Measurements from ENCODE around the gene SLIT1.

SLIT1 gene

GRCh38 chr10:97005349-97005748 lies 180.4 kb downstream of the SLIT1 start:
- DNase-seq (ENCODE audit: low read depth in 1 of 2, low spot score in 1 of 2) = no peak

- DNase-seq (ENCODE audit: low read depth in 1 of 2, low spot score in 1 of 2) = no peak
Observed at GRCh38 chr10:97004591-97004990, 181.2 kb downstream of the SLIT1 start.

DNA sequence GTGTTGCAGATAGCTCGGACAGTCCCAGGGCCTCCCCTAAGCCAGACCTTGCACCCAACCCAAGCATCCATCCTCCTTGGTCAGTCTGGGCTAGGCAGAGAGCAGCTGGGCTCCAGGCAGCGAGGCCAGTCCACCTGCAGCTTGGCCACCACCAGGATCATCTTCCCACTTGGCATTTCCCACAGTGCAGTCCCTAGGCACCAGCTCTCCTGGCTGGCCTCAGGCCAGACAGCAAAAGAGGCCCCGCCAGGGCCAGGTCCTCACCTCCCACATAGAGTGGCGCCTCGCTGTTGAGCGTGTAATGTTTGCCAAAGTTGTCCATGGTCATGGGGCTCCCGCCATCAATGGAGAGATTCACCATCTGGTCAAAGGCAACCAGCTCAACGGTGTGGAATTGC lies 182.0 kb downstream of the SLIT1 start:
- DNase-seq (ENCODE audit: low read depth in 1 of 2, low spot score in 1 of 2) = no peak

- DNase-seq (ENCODE audit: low read depth in 1 of 2, low spot score in 1 of 2) = no peak
Observed at GRCh38 chr10:97003151-97003803, 182.5 kb downstream of the SLIT1 start.

GRCh38 chr10:97002670-97003069 lies 183.1 kb downstream of the SLIT1 start:
- DNase-seq (ENCODE audit: low read depth in 1 of 2, low spot score in 1 of 2) = no peak

DNA sequence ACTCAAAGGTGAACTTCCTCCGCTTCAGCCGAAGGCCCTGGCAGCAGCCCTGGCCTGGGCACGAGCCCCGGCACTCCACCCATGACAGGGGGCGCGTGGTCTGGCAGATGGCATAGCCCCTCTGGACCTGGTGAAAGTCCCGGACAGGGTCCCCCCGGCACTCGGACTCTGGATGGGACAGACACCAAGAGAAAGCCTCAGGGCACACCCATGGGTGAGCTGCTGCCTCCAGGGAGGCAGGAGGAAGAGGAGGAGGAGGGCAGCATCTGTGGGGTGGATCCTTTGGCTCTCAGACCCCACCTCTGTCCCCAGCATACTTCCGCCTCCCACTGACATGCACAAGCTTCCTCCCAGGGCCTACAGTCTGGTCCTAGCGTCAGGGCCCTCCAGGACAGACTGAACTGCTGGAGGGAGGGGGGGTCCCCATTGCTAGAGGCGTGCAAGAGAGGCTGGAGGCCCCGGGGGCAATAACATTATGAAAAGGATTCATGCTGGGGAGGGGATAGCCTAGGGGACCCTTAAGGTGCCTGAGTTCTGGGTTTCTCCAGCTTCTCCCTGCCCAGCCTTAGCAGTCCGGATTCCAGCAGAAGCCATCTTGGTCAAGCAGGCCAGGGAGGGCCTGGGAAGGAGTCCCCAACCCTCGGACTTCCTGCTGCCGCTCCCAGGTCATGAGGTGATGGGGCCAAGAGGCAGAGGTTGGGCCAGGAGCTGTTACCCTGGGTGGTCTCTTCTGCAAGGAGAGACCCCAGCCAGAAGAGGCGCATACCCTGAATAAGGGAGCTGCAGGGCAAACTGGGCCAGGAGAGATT lies 184.4 kb downstream of the SLIT1 start:
- no peak for DNase-seq (ENCODE audit: low read depth in 1 of 2, low spot score in 1 of 2)

DNA sequence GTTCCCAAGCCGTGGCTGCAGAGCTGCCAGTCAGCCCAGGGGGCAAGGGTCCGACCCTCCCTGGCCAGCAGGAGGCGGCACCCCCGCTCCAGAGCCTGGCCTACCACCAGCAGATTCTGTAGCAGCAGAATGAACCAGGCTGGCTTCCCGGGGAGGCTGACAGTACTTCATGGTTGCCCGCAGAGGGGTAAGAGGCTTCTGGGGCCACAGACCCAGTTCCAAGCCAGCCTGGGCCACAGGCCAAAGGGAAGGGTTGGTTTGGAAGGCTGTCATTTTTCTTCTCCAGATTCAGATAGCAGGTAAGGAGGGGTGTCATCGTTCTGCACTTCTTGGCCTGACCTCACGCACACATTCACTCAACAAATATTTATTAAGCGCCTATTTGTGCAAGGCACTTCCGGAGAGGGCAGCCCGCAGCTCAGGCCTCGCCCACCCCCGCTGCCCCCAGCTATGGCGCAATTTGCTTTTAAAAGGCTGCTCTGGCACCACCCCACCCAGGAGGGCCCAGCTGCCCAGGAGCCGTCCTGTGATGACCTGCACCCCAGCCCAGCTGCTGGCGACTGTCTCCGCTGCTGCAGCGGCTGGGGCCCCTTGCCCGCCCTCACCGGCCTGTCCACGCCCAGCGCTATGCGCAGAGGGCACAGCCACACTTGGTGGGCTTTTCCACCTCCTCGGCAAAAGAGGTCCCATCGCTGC lies 185.1 kb downstream of the SLIT1 start:
- DNase-seq (ENCODE audit: low read depth in 1 of 2, low spot score in 1 of 2) = no peak

DNA sequence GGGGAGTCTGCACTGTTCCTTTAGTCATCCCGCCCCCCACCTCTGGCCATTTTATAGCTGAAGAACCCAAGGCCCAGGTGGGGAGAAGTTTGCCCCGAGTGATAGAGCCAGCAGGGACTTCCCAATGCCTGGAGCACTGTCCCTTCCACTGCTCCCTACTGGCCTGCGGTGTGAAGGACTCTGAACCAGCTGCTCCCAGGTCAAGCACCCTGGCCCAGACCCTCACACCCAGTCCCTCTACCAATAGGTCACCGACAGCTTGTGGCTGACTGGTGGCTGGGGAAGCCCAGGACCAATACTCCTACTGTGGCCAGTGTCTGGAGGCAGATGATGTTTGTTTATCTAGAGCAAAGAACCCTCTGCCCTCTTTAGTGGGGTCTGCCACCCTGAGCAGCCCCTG lies 185.8 kb downstream of the SLIT1 start:
- DNase-seq (ENCODE audit: low read depth in 1 of 2, low spot score in 1 of 2) = no peak

GRCh38 chr10:96999337-96999736 lies 186.4 kb downstream of the SLIT1 start:
- no peak for DNase-seq (ENCODE audit: low read depth in 1 of 2, low spot score in 1 of 2)

DNA sequence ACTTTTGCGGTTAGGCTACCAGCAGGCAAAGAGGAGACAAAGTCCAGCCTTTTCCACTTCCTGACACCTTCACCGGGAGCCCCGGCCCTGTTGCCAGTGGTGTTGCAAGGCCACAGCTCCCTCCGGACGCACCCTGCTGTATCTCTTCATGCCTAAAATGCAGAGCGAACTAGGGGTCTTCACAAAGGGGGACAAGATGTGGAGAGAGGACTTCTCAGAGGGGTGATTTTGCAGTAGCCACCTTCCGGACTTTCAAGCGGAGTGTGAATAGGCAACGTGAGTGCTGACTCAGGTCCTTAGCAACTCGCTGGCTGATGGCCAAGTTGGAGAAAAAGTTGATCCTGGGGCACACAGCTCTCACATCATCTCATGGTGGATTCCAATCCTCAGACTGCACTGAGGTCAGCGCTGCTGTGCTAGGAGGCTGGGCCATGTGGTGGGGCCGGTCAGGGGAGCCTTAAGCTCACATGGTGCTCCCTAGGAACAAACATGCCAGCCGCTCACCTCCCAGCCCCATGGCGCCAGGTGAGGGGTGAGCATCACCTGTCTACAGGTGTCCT lies 187.3 kb downstream of the SLIT1 start:
- no peak for DNase-seq (ENCODE audit: low read depth in 1 of 2, low spot score in 1 of 2)

DNA sequence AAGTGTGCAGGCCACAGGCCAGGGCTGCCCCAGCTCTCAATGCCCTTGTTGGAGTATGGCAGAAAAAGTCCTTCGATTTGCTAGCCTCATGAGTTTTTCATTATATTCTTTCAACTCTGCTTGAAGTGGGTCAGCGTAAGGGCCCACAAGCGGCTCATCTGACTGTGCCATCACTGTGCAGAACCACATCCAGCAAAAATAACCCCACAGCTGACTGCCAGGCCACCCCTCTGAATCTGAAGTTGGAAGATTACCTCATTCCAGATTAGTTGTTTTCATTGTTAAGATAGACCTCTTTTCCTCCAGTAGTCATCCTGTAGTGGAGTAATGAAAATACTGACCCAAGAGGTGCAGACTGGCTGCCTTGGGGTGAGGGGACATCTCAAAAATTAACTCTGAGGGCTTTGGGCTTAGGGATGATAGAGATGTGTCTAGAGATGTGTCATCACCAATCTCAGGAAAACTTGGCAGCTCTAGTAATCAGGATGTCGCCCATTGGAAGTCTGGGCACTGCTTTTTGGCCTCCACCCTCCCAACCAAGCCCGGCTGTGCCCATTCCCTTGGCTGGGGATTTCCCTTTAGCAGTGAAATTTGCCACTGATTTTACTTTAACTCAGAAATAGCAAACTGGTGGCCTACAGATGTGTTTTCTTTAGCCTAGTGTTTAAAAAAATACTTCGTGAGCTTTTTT lies 189.3 kb downstream of the SLIT1 start:
- DNase-seq (ENCODE audit: low read depth in 1 of 2, low spot score in 1 of 2) = no peak

DNA sequence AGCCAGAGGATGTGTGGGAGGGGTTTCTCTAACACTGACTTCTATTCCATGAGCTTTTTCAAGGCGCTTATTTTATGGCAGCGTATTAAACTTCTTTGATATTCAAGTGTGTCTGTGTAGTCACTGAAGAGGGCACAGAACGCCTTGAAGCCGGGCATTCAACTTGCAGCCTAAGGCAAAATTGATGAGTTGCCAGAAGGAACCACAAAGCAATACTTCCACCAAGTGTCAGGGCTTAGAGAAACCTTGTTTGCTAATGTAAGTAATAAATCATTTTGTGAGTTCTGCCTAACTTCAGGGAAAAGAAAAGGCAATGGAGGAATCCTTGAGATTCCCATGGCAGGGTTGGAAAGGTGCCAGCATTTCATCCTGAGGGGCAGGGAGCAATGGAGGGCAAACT lies 189.9 kb downstream of the SLIT1 start:
- DNase-seq (ENCODE audit: low read depth in 1 of 2, low spot score in 1 of 2) = no peak

GRCh38 chr10:96992721-96993120 lies 193.0 kb downstream of the SLIT1 start:
- no peak for DNase-seq (ENCODE audit: low read depth in 1 of 2, low spot score in 1 of 2)

- no peak for DNase-seq (ENCODE audit: low read depth in 1 of 2, low spot score in 1 of 2)
Observed at GRCh38 chr10:96991313-96991841, 194.4 kb downstream of the SLIT1 start.

DNA sequence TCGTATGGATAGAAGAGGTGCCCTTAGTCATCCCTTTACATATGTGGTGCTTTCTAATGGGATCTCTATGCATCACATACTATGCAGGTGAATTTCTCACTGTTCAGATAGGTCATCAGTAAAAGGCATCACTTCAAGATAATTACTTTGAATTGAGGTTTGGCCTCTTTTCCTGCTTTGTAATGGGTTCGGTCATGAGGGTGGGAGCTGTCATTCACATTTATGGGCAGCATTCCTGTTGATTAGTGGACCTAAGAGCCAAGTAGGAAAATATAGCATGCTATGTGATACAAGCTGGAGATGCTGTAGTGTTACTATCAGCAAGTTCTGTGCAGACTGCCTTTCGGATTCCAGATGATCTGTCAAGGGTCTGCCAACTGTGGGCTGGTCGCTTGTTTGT lies 197.3 kb downstream of the SLIT1 start:
- no peak for DNase-seq (ENCODE audit: low read depth in 1 of 2, low spot score in 1 of 2)

DNA sequence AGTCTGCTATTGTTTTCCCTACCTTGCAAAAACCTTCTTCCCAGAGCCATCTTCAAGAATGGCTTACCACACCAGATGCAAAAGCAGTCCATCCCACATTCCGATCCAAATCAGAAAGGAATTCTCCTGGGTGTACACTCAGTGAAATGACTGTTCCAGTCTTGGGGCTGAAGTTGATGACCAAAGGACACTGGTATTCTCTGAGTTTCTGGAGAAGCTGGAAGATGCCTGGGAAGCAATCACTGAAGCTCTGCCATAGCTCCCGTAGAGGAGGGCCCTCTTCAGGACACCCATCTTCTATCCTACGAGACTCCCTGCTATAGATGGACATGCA lies 197.9 kb downstream of the SLIT1 start:
- no peak for DNase-seq (ENCODE audit: low read depth in 1 of 2, low spot score in 1 of 2)

- DNase-seq (ENCODE audit: low read depth in 1 of 2, low spot score in 1 of 2) = no peak
Observed at GRCh38 chr10:96987141-96987841, 198.5 kb downstream of the SLIT1 start.

- DNase-seq (ENCODE audit: low read depth in 1 of 2, low spot score in 1 of 2) = no peak
Observed at GRCh38 chr10:96986200-96986856, 199.4 kb downstream of the SLIT1 start.

GRCh38 chr10:96984541-96985131 lies 201.1 kb downstream of the SLIT1 start:
- DNase-seq (ENCODE audit: low read depth in 1 of 2, low spot score in 1 of 2) = no peak

Measured in activated CD4-positive, alpha-beta T cell treated with anti-CD3 and anti-CD28 coated beads, Interleukin-2, amount 50 U/mL, for 24 hours (primary cell).